Endometrium (tissue), 2 donors: ENCODE results near the gene ZFP92.

Source experiments
- FAIRE-seq: peaks from 2 replicates; lab custom pipeline; 2012; peaks lifted over from hg19 to GRCh38; lab: Jason Lieb, UNC
- donor health status: control.
- donor health status: control.

ZFP92 gene

DNA sequence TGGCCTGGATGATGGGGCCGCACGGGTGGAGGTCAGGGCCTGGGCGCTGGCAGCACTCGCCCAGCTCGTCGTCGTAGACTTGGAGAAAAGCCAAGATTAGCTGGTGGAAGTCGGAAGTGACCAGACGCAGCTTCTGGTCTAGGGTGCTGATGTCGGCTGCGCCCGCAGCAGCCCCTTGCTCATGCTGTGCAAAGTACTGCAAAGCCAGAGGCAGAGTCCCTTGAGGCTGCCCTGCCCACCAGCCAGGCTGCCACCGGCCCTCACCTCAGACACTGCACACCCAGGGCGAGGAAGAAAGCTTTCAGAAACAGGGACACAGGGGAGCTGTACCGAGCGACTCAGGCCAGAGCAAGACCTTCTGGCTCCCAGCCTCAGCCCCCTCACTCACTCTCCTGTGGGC lies 44.3 kb downstream of the ZFP92 start:
- FAIRE-seq: no peak

GRCh38 chrX:153456161-153456560 lies 44.9 kb downstream of the ZFP92 start:
- FAIRE-seq: no peak

- no peak for FAIRE-seq
Observed at GRCh38 chrX:153456704-153457103, 45.4 kb downstream of the ZFP92 start.

- no peak for FAIRE-seq
Observed at GRCh38 chrX:153457136-153457825, 46.0 kb downstream of the ZFP92 start.

GRCh38 chrX:153457827-153458466 lies 46.7 kb downstream of the ZFP92 start:
- no peak for FAIRE-seq

- FAIRE-seq: no peak
Observed at GRCh38 chrX:153458476-153458875, 47.2 kb downstream of the ZFP92 start.

GRCh38 chrX:153459986-153460385 lies 48.7 kb downstream of the ZFP92 start:
- FAIRE-seq: no peak

DNA sequence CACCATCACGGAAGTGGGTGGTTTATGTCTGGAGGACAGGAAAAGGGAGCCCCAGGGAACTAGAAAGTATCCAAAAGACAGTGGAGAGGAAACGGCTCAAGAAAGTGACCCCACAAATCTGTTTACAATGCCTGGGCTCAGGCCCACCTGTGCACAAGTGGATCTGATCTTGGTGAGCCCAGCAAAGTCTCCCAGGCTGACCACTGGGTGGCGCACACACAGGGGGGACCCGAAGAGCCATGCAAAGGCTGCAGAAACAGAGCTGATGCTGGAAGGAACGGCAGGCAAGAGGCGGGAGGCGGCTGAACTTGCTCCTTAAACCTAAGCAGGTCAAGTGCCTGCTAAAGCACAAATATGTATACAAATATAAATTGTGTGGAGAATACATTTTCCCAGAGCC lies 49.6 kb downstream of the ZFP92 start:
- FAIRE-seq: no peak
